Measurements from ENCODE around the gene CD6.

The CD6 gene

DNA sequence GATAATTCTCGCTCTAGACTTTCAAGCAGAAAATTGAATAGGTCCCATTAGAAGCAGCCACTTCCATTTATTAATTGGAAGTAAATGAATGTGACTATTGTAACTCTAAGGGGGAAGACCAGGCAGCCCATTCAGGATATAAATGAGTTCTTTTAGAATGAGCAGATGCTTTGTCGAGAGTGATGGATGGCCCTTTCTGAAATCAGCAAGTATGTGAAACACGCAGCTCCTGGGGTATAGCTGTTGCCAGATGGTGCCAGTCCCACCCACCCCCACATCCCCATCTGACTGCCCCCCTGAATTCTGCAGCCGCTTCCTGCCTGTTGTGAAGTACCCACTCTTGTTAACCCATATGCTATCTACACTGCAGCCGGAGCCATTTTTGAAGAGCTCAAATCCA lies 23.2 kb upstream of the CD6 start:
- Histone ChIP-seq H3K36me3 (ENCODE audit: insufficient read depth, low read length) (no peaks in the 10 kb centered on the region), H3K4me2 (ENCODE audit: insufficient read depth, low read length) (no peak overlapping the region), H3K4me3 (ENCODE audit: low read depth in 1 of 2, low read length in 2 of 2) (no peak overlapping the region), H3K79me2 (ENCODE audit: insufficient read depth, low read length) (no peaks in the 10 kb centered on the region), H3K27me3 (ENCODE audit: insufficient read depth, low read length, poor library complexity) (no peaks in the 10 kb centered on the region), H3K9ac (ENCODE audit: low read depth, low read length) (no peak overlapping the region), H3K27ac (ENCODE audit: low read length) (no peak overlapping the region), H3K9me3 (ENCODE audit: insufficient read depth, low read length, severe bottlenecking) (no peaks in the 10 kb centered on the region), H4K20me1 (ENCODE audit: insufficient read depth, low read length) (no peaks in the 10 kb centered on the region), H3K4me1 (ENCODE audit: insufficient read depth, low read length) (no peaks in the 10 kb centered on the region), H2AFZ (ENCODE audit: low read depth, low read length) (no peak overlapping the region)
- DNase-seq (no peak), ATAC-seq (ENCODE audit: insufficient read depth, low read depth) (no peak)
- TF ChIP-seq, protein P1, sequence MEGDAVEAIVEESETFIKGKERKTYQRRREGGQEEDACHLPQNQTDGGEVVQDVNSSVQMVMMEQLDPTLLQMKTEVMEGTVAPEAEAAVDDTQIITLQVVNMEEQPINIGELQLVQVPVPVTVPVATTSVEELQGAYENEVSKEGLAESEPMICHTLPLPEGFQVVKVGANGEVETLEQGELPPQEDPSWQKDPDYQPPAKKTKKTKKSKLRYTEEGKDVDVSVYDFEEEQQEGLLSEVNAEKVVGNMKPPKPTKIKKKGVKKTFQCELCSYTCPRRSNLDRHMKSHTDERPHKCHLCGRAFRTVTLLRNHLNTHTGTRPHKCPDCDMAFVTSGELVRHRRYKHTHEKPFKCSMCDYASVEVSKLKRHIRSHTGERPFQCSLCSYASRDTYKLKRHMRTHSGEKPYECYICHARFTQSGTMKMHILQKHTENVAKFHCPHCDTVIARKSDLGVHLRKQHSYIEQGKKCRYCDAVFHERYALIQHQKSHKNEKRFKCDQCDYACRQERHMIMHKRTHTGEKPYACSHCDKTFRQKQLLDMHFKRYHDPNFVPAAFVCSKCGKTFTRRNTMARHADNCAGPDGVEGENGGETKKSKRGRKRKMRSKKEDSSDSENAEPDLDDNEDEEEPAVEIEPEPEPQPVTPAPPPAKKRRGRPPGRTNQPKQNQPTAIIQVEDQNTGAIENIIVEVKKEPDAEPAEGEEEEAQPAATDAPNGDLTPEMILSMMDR (IDR thresholded peaks at IDR 0.05; ENCODE audit: borderline replicate concordance, extremely low read depth, low read length, poor library complexity, severe bottlenecking): no peak
- no peak for TF ChIP-seq EZH2 (IDR thresholded peaks at IDR 0.05; ENCODE audit: borderline replicate concordance, low read depth, low read length, severe bottlenecking)

DNA sequence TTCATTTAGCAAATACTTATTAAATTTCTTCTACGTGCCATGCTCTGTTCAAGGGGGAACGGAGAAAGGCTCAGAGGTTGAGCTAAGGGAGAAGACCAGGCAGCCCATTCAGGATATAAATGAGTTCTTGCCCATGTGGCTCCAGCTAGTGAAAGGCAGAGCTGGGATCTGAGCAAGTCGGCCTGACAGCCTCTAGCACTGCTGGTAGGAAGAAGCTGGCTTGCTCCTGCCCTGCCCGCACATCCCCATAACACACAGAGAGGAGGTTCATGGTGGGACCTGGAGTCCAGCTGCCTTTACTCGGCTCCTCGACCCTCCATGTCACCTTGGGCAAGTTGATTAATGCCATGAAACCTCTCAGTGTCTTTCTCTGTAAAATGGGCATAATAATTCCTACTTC lies 21.5 kb upstream of the CD6 start:
- H3K4me2 ChIP-seq (ENCODE audit: insufficient read depth, low read length): no peak overlapping the region
- H3K27me3 ChIP-seq (ENCODE audit: insufficient read depth, low read length, poor library complexity): peaks cover 3% of the 10 kb centered on the region
- no peaks in the 10 kb centered on the region for H3K4me1 ChIP-seq (ENCODE audit: insufficient read depth, low read length)
- H4K20me1 ChIP-seq (ENCODE audit: insufficient read depth, low read length): no peaks in the 10 kb centered on the region
- no peaks in the 10 kb centered on the region for H3K9me3 ChIP-seq (ENCODE audit: insufficient read depth, low read length, severe bottlenecking)
- TF ChIP-seq EZH2 (IDR thresholded peaks at IDR 0.05; ENCODE audit: borderline replicate concordance, low read depth, low read length, severe bottlenecking): no peak
- TF ChIP-seq, protein P1 (IDR thresholded peaks at IDR 0.05; ENCODE audit: borderline replicate concordance, extremely low read depth, low read length, poor library complexity, severe bottlenecking): no peak
- H3K4me3 ChIP-seq (ENCODE audit: low read depth in 1 of 2, low read length in 2 of 2): no peak overlapping the region
- H3K79me2 ChIP-seq (ENCODE audit: insufficient read depth, low read length): no peaks in the 10 kb centered on the region
- no peaks in the 10 kb centered on the region for H3K36me3 ChIP-seq (ENCODE audit: insufficient read depth, low read length)
- H2AFZ ChIP-seq (ENCODE audit: low read depth, low read length): no peak overlapping the region
- DNase-seq (no peak), ATAC-seq (ENCODE audit: insufficient read depth, low read depth) (no peak)
- H3K9ac ChIP-seq (ENCODE audit: low read depth, low read length): no peak overlapping the region
- H3K27ac ChIP-seq (ENCODE audit: low read length): no peak overlapping the region

DNA sequence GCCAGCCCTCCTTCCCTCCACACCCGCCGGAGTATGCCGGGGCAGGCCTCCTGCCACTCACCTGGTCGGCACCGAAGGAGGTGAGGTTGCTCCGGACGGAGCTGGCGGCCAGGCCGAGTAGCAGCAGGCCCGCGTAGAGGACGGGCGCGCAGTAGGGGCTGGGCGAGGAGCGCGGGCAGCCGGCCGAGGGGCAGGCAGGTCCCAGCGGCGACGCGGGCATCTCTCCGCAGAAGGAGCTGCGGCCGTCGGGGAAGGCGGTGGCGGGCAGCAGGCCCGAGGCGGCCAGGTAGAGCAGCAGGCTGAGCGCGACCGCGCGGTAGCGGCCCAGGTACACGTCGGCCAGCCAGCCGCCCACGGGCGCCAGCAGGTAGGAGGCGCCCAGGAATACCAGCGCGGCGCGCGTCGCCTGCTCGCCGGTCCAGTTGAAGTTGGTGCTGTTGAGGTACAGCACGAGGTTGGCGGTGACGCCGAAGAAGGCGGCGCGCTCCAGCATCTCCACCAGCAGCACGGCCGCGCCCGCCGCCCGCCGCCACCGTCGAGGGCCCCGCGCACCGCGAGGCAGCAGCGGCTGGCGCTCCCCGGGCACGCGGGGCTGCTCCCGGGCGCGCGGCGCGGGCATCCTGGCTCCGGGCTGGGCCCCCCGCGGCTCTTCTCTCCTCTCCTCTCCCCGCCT lies 20.4 kb upstream of the CD6 start:
- H3K27ac ChIP-seq (ENCODE audit: low read length): no peak overlapping the region
- no peaks in the 10 kb centered on the region for H3K4me1 ChIP-seq (ENCODE audit: insufficient read depth, low read length)
- peaks cover 3% of the 10 kb centered on the region for H3K27me3 ChIP-seq (ENCODE audit: insufficient read depth, low read length, poor library complexity)
- no peak overlapping the region for H3K9ac ChIP-seq (ENCODE audit: low read depth, low read length)
- TF ChIP-seq, protein P1 (IDR thresholded peaks at IDR 0.05; ENCODE audit: borderline replicate concordance, extremely low read depth, low read length, poor library complexity, severe bottlenecking): no peak
- TF ChIP-seq EZH2 (IDR thresholded peaks at IDR 0.05; ENCODE audit: borderline replicate concordance, low read depth, low read length, severe bottlenecking): no peak
- ATAC-seq (ENCODE audit: insufficient read depth, low read depth) (no peak), DNase-seq (no peak)
- H3K4me2 ChIP-seq (ENCODE audit: insufficient read depth, low read length): no peak overlapping the region
- no peak overlapping the region for H3K4me3 ChIP-seq (ENCODE audit: low read depth in 1 of 2, low read length in 2 of 2)
- H3K9me3 ChIP-seq (ENCODE audit: insufficient read depth, low read length, severe bottlenecking): no peaks in the 10 kb centered on the region
- no peaks in the 10 kb centered on the region for H3K79me2 ChIP-seq (ENCODE audit: insufficient read depth, low read length)
- no peaks in the 10 kb centered on the region for H4K20me1 ChIP-seq (ENCODE audit: insufficient read depth, low read length)
- no peaks in the 10 kb centered on the region for H3K36me3 ChIP-seq (ENCODE audit: insufficient read depth, low read length)
- no peak overlapping the region for H2AFZ ChIP-seq (ENCODE audit: low read depth, low read length)

DNA sequence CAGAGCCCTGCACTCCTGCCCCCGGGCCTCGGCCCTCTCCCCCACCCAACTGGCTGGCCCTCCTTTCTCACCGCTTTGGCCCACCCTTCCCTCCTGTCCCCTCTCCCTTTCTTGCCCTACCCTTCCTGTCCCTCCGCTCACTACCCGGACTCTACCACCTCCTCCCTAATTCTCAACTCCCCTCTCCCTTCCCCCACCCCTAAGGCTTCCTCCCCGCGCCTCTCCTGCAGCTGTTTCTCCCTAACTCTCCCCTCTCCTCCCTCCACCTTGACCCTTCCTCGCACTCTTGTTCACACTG lies 19.9 kb upstream of the CD6 start:
- Histone ChIP-seq H3K27ac (ENCODE audit: low read length) (no peak overlapping the region), H3K4me3 (ENCODE audit: low read depth in 1 of 2, low read length in 2 of 2) (no peak overlapping the region), H3K9ac (ENCODE audit: low read depth, low read length) (no peak overlapping the region), H3K79me2 (ENCODE audit: insufficient read depth, low read length) (no peaks in the 10 kb centered on the region), H3K36me3 (ENCODE audit: insufficient read depth, low read length) (no peaks in the 10 kb centered on the region), H2AFZ (ENCODE audit: low read depth, low read length) (no peak overlapping the region), H3K9me3 (ENCODE audit: insufficient read depth, low read length, severe bottlenecking) (no peaks in the 10 kb centered on the region), H4K20me1 (ENCODE audit: insufficient read depth, low read length) (no peaks in the 10 kb centered on the region), H3K27me3 (ENCODE audit: insufficient read depth, low read length, poor library complexity) (peaks cover 3% of the 10 kb centered on the region), H3K4me2 (ENCODE audit: insufficient read depth, low read length) (no peak overlapping the region), H3K4me1 (ENCODE audit: insufficient read depth, low read length) (no peaks in the 10 kb centered on the region)
- no peak for TF ChIP-seq EZH2 (IDR thresholded peaks at IDR 0.05; ENCODE audit: borderline replicate concordance, low read depth, low read length, severe bottlenecking)
- TF ChIP-seq, protein P1 (IDR thresholded peaks at IDR 0.05; ENCODE audit: borderline replicate concordance, extremely low read depth, low read length, poor library complexity, severe bottlenecking): no peak
- no peak for DNase-seq
- ATAC-seq (ENCODE audit: insufficient read depth, low read depth): no peak

Measured in DND-41 (cell line).